H1 (cell line): ENCODE measurements around the gene NBEA. TPM values are rescaled to one million over a fixed set of nuclear protein-coding genes. Genes with fewer than 3 reads are reported as not detected.

ENCODE experiments used
- CREB1 ChIP-seq: IDR thresholded peaks from 2 replicates; pipeline ENCODE4 v1.6.1; 2012; ENCODE audit warnings: inconsistent platforms
- EGR1 ChIP-seq: IDR thresholded peaks from 2 replicates; pipeline ENCODE4 v1.6.1; 2011; ENCODE audit warnings: low read depth, low read length, borderline replicate concordance
- EZH2 ChIP-seq: fragments of 200-600 bp; sonication (generic); IDR thresholded peaks from 2 replicates; pipeline ENCODE4 v1.7.1; 2012; ENCODE audit warnings: low read depth, mild to moderate bottlenecking, moderate library complexity, low read length, inconsistent platforms; ENCODE audit not compliant: severe bottlenecking
- GABPA ChIP-seq: IDR thresholded peaks from 2 replicates; pipeline ENCODE4 v1.6.1; 2011; ENCODE audit warnings: mild to moderate bottlenecking, low read length, moderate library complexity, borderline replicate concordance; ENCODE audit not compliant: insufficient read depth
- HDAC6 ChIP-seq: IDR thresholded peaks from one replicate; pipeline ENCODE4 v1.7.1; 2012; ENCODE audit warnings: low read depth, mild to moderate bottlenecking, inconsistent platforms, low read length, moderate library complexity
- SIX5 ChIP-seq: IDR thresholded peaks from 2 replicates; pipeline ENCODE4 v1.6.1; 2011; ENCODE audit warnings: mild to moderate bottlenecking, low read depth, low read length
- polyA plus RNA-seq, 7 experiments: library from polyadenylated mRNA; depleted of rRNA in 3 of 7; stranded (reverse) in 5 of 7; unstranded in 2 of 7; fragments of >200 nt in 5 of 7; fragments of 200-250 nt in 2 of 7; gene quantifications; 1 replicate in 5 of 7; 2 replicates in 1 of 7; 4 replicates in 1 of 7; pipeline versions ENCODE4 v1.2.1 to v1.2.3, GENCODE V29; 2011 to 2013; ENCODE audit warnings: missing spikeins in 2 of 7, mixed read lengths in 2 of 7
- total RNA-seq: library from RNA; stranded (reverse); fragmentation: NEBNext Ultra II Directional; extraction: Animal tissue kit (Norgen Biotek cat#: 25700); gene quantifications from 2 replicates; pipeline ENCODE4 v1.2.1, GENCODE V29; 2021
- TF ChIP-seq, protein P1 (sequence below): fragments of 300-600 bp; sonication (generic); IDR thresholded peaks from 2 replicates; pipeline ENCODE4 v1.7.1; 2012; ENCODE audit warnings: low read length, moderate library complexity, mild to moderate bottlenecking, inconsistent platforms; ENCODE audit not compliant: insufficient replicate concordance

Gene NBEA
- total and polyA plus RNA-seq, 2 of the 8 experiments (the other 6 are each of a cell fraction or from before 2014, with no cell fraction given), result 14.2 to 21.5 TPM

DNA sequence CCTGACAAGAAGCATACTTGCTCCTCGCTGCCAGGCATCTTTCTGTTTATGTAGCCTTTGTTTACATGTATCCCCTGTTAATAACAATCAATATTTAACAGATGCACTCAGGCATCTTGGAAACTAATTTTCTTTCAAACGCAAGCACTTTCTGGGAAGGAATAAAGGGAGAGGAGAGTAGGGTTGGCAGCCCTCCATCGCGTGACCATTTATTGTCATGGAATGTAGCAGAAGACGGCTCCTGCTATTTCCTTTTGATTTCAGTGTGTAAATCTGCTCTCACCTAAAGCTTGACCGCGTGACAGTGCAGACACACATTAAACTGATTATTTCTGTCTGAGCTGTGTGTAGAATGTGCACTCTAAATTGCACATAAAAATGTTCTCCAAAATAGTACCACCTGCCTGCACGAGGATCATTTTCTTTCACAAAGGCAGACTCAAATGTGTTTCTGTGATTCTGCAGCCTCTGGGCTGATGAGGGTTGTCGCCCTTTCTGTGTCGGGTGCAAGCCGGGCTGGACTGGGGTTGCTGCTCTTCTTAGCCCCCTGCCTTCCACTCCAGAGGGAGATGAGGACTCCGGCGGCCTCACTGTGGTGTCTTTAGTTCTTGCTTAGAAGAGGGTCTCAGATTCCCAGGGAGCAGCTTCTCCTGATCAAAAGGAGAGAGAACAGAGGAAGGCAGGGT, 757.9 kb downstream of the NBEA start (continued):
- TF ChIP-seq, protein P1, sequence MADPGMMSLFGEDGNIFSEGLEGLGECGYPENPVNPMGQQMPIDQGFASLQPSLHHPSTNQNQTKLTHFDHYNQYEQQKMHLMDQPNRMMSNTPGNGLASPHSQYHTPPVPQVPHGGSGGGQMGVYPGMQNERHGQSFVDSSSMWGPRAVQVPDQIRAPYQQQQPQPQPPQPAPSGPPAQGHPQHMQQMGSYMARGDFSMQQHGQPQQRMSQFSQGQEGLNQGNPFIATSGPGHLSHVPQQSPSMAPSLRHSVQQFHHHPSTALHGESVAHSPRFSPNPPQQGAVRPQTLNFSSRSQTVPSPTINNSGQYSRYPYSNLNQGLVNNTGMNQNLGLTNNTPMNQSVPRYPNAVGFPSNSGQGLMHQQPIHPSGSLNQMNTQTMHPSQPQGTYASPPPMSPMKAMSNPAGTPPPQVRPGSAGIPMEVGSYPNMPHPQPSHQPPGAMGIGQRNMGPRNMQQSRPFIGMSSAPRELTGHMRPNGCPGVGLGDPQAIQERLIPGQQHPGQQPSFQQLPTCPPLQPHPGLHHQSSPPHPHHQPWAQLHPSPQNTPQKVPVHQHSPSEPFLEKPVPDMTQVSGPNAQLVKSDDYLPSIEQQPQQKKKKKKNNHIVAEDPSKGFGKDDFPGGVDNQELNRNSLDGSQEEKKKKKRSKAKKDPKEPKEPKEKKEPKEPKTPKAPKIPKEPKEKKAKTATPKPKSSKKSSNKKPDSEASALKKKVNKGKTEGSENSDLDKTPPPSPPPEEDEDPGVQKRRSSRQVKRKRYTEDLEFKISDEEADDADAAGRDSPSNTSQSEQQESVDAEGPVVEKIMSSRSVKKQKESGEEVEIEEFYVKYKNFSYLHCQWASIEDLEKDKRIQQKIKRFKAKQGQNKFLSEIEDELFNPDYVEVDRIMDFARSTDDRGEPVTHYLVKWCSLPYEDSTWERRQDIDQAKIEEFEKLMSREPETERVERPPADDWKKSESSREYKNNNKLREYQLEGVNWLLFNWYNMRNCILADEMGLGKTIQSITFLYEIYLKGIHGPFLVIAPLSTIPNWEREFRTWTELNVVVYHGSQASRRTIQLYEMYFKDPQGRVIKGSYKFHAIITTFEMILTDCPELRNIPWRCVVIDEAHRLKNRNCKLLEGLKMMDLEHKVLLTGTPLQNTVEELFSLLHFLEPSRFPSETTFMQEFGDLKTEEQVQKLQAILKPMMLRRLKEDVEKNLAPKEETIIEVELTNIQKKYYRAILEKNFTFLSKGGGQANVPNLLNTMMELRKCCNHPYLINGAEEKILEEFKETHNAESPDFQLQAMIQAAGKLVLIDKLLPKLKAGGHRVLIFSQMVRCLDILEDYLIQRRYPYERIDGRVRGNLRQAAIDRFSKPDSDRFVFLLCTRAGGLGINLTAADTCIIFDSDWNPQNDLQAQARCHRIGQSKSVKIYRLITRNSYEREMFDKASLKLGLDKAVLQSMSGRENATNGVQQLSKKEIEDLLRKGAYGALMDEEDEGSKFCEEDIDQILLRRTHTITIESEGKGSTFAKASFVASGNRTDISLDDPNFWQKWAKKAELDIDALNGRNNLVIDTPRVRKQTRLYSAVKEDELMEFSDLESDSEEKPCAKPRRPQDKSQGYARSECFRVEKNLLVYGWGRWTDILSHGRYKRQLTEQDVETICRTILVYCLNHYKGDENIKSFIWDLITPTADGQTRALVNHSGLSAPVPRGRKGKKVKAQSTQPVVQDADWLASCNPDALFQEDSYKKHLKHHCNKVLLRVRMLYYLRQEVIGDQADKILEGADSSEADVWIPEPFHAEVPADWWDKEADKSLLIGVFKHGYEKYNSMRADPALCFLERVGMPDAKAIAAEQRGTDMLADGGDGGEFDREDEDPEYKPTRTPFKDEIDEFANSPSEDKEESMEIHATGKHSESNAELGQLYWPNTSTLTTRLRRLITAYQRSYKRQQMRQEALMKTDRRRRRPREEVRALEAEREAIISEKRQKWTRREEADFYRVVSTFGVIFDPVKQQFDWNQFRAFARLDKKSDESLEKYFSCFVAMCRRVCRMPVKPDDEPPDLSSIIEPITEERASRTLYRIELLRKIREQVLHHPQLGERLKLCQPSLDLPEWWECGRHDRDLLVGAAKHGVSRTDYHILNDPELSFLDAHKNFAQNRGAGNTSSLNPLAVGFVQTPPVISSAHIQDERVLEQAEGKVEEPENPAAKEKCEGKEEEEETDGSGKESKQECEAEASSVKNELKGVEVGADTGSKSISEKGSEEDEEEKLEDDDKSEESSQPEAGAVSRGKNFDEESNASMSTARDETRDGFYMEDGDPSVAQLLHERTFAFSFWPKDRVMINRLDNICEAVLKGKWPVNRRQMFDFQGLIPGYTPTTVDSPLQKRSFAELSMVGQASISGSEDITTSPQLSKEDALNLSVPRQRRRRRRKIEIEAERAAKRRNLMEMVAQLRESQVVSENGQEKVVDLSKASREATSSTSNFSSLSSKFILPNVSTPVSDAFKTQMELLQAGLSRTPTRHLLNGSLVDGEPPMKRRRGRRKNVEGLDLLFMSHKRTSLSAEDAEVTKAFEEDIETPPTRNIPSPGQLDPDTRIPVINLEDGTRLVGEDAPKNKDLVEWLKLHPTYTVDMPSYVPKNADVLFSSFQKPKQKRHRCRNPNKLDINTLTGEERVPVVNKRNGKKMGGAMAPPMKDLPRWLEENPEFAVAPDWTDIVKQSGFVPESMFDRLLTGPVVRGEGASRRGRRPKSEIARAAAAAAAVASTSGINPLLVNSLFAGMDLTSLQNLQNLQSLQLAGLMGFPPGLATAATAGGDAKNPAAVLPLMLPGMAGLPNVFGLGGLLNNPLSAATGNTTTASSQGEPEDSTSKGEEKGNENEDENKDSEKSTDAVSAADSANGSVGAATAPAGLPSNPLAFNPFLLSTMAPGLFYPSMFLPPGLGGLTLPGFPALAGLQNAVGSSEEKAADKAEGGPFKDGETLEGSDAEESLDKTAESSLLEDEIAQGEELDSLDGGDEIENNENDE, result no peak
- TF ChIP-seq EZH2 (no peak), GABPA (no peak), CREB1 (no peak), EGR1 (no peak), SIX5 (no peak), HDAC6 (no peak)
